ENCODE measurements around the gene TUBA4B.

The TUBA4B gene

GRCh38 chr2:219220652-219221402 is 32.2 kb upstream of the TUBA4B start:
- H3K27ac ChIP-seq: 0 out of 2 replicates have a peak overlapping the region, but pooled peaks have one; percentile 12
- TF ChIP-seq ZFX (IDR thresholded peaks at IDR 0.05; ENCODE audit: borderline replicate concordance) (no peak), CTCF (IDR thresholded peaks at IDR 0.05) (no peak)

- 0 out of 2 replicates have a peak overlapping the region, but pooled peaks have one; percentile 12 for H3K27ac ChIP-seq
- TF ChIP-seq ZFX (IDR thresholded peaks at IDR 0.05; ENCODE audit: borderline replicate concordance): no peak
- no peak for TF ChIP-seq CTCF (IDR thresholded peaks at IDR 0.05)
Observed at GRCh38 chr2:219221957-219222518, 31.0 kb upstream of the TUBA4B start.

- no peak for TF ChIP-seq CTCF (IDR thresholded peaks at IDR 0.05)
- H3K27ac ChIP-seq: no peak overlapping the region
Observed at GRCh38 chr2:219223831-219224610, 29.0 kb upstream of the TUBA4B start.

- no peak for TF ChIP-seq CTCF (IDR thresholded peaks at IDR 0.05)
- no peak for TF ChIP-seq ZFX (IDR thresholded peaks at IDR 0.05; ENCODE audit: borderline replicate concordance)
- no peak overlapping the region for H3K27ac ChIP-seq
Observed at GRCh38 chr2:219225350-219225749, 27.7 kb upstream of the TUBA4B start.

GRCh38 chr2:219228041-219228910 is 24.8 kb upstream of the TUBA4B start:
- TF ChIP-seq CTCF (IDR thresholded peaks at IDR 0.05): no peak

GRCh38 chr2:219228911-219229304 is 24.1 kb upstream of the TUBA4B start:
- TF ChIP-seq CTCF (IDR thresholded peaks at IDR 0.05) (no peak), ZFX (IDR thresholded peaks at IDR 0.05; ENCODE audit: borderline replicate concordance) (no peak)
- H3K27ac ChIP-seq: peak overlapping the region; percentile 95

More at GRCh38 chr2:219228041-219228910, 24.8 kb upstream of the TUBA4B start:
- H3K27ac ChIP-seq: peak overlapping the region; percentile 95

All from 22Rv1 (cell line).